HG03442 (cell line): Measurements from ENCODE around the gene TMEM247.

Experiments
- ATAC-seq: cut with Tn5 transposase; IDR thresholded peaks from one replicate; pipeline ENCODE4 v1.9.1; 2021; ENCODE audit warnings: mild to moderate bottlenecking, moderate library complexity; ENCODE audit not compliant: unreplicated experiment

TMEM247 gene

DNA sequence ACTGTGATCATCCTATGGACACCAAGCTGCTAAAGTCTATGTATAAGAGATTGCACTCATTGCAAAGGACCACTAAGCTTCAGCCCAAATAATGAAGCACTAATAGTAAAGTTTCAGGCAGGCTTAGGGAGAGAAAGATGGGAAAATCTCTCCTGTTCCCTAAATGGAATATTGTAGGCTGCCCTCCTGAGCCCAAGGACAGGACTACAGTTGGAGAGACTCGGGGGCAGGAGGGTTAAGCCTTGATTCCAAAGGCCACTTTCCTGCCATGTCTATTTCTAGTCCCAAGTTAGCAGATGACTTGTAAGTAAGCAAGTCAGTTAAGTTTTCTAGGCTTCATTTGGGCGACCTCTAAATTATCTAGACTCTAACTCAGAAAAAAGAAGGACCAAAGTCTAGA, 9.0 kb downstream of the TMEM247 start:
- no peak for ATAC-seq

DNA sequence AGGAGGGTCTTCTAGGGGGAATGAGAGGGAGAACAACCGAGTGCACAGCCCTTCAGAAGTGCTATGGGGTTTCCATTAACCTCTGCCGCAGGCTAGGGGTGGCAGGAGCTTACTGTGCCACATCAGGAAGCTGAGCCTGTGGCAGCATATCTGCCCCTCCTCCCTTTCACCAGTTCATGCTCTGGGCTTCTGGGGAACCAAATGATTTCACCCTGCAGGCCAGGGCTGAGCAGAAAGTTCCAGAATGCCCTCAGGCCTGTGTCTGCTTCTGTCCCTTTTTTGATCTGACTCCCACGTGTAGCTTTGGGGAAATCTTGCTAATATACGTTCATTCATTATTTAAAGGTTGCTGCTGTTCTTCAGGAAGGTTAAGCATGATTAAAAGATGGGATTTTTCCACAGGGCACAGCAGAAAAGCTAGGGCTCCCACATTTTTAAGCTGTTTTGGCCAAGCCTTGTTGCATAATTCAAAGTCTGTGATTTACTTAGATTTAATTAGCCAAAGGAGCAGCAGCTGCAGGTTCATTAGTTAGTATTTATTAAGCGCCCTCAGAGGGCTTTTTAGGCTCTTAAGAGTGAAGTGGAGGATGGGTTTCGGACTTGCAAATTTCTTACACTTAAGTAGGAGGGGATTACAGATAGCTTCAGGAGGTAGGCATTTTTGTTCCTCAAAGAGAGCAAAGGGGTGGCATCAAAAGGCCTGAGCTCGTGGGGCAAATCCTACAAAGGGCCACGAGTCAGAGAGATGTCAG, 10.2 kb downstream of the TMEM247 start:
- ATAC-seq, result no peak

DNA sequence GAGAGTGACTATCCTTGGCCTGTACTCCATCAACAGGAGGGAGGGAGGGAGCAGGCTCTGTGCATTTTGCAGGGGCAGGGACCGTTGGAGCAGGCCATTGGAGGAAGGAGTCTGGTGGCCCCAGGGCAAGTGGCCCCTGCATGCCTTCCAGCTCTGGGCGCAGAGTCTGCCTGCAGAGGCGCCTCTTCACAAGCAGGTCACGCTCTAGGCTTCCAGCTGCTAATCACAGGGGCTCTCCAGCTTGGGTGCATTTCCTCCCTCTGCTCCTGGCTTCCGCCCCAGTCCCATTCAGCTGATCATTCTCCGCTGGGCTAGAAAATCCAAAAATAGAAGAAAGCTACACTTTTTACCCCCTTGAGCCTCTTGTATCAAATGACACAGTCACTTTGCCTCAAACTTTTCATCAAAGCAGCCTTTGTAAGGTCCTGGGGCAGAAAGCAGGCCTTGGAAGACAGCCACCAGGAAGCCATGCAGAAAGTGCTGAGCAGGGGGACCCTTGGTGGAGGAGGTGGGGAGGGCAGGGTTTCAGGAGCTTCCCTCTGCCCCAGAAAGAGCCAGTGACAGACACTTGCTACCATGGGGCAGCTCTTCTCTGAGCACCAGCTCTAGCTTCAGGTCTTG, 11.3 kb downstream of the TMEM247 start:
- ATAC-seq, result peak; percentile 46

DNA sequence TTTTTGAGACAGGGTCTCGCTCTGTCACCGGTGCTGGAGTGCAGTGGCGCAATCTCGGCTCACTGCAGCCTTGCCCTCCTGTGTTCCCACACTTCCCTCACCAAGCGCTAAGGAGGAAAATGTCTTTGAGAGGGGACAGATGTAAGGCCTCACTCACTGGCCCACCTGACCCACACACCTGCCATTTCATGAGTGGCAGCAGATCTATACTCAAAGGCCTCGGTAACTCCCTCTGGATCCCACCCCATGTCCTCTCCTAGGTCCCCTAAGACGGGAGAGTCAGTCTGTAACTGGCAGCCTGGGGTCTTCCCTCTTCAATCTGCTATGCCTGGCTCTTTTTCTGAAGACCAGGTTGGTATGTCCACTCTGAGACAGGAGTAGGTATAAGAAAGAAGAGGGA, 12.9 kb downstream of the TMEM247 start:
- no peak for ATAC-seq

DNA sequence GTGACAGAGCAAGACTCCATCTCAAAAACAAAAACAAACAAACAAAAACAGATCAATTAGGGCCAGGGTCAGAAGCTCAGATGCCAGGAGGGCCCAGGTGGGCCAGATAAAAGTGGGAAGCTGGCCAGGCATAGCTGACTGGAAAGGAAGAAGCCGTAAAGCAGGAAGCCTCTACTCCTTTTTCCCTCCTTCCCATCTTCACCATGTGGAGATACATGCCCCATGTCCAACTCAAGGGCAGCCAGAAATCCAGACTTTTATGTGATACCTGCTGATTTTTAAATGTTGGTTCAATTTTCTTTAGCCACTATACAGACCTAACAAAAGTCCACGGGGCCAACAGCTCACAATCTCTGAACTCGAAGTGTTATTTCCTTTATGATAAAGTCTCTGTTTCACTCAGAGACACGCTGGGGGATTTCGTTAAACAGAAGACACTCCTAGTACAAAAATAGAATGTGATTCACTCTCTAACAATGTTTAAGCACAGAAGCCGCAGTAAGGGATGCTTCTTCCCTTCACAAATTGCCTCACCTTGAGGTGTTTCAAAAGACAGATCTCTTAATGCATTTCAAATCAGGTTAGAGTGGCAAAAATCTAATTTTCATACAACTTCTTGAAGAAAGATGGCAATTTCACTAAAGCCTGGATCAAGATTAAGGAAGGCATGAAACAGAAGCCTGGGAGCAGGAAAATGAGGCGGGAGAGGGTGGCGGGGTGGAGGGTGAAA, 14.0 kb downstream of the TMEM247 start:
- peak; percentile 76 for ATAC-seq

DNA sequence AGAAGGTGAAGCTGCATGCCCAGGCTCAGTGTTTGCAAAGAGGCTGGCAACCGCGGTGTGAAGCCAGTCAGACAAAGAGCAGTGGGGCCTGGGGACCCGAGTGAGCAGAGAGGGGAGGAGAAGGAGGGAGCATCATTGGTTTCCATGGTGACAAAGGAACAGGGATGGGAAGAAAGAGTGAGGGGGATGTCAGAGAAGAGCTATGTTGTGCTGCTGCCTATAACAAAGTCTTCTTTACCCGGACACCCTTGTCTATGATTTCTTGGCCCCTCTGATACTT, 14.5 kb downstream of the TMEM247 start:
- no peak for ATAC-seq

DNA sequence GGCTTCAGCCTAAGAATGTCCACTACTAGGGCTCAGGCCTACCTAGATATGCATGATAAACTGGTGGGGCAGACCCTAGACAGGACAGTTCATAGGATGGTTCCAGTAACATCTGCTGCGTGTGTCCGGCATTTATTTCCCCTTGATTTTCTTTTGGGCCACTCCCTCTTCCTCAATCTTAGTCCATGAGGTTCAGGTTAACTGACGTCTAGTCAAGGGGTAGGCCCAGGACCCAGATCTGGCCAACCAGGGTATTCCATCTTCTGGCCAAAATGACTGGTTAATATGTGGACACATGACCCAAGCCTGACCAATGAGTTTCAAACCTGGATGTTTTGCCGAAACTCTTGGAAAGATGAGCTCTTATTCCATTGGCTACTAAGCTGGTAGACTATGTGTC, 15.2 kb downstream of the TMEM247 start:
- ATAC-seq, result no peak

DNA sequence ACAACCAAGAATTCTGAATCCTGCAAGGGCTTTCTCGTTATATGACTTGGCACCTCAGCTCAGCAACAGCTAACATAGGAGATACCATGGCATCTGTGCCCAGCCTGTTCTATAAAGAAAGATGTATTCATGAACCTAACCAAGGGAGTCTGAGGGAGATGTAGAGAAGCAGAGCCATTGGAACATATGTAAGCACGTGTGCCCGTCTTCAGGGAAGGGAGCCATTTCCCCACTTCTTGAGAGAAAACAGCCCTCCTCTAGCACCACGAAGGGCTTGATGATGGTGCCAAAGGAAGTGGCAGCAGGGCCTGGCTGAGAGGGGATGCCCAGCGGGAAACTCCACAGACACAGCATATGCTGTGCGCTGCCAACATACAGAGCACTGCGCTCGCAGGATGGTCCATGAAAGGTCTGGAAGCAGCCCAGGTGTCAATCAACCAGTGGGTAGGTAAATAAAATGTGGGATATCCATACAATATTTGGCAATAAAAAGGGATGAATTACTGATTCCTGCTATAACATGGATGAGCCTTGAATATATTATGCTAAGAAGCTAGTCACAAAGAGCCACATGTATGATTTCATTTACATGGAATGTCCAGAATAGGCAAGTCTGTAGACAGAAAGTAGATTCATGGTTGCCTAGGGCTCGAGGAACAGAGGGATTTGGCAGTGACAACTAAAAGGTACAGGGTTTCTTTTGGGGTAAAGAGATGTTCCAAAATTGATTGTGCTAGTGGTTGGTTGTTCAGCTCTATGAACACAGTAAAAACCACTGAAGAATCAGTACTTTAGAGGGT, 16.1 kb downstream of the TMEM247 start:
- no peak for ATAC-seq

DNA sequence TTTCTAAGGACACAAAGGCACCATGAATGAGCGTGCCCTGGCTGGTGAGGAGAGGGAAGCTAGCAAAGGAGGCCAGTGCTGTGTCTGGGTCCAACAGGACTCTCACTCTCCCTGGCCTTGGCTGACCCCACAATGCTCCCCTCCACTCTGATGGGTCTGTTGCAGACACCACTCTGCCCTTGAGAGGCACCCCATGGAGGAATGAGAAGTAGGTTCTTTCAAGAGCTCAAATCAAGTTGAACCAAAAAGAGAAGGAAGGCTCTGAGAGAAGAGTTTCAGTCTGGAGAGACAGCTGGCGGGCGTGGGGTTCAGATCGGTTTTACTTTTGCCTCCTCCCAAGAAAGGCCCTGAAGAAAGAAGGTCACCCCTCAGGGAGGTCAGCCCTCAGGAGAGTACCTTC, 18.4 kb downstream of the TMEM247 start:
- no peak for ATAC-seq

DNA sequence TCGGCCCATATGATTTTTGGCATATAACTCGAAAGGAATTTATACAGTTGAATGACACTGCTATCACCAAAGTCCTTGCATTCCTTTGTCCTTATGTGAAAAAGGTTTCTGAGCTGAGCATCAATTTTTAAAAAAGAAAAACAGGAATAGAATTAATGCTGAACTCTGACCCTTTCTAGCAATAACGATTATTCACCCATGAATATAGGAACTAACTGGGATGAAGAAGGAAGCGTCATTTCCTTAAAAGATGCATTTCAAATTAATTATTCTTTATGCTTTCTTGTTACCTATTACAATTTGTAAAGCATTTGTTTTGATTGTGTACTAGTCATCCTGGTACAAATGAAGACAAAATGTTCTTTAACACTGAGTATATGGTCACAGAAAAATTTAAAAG, 19.3 kb downstream of the TMEM247 start:
- ATAC-seq, result no peak

DNA sequence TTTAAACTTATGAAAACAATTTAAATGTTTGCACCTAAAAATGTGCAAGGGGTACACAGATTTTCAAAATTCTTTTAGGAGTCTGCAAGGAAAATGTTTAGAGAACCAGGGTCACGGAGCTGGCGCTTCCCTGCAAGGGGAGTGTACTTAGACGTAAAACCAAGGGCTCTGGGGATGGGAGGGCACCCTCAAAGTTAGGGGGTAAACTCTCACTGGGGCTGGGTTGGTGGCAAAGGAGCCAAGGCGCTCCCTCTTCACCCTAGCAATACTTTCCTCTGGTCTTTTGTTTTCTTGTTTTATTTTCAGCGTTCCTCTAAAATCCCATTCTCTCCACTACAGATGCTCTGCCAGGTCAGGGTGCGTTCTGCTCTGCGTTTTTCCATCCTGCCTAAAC, 20.0 kb downstream of the TMEM247 start:
- ATAC-seq, result no peak

DNA sequence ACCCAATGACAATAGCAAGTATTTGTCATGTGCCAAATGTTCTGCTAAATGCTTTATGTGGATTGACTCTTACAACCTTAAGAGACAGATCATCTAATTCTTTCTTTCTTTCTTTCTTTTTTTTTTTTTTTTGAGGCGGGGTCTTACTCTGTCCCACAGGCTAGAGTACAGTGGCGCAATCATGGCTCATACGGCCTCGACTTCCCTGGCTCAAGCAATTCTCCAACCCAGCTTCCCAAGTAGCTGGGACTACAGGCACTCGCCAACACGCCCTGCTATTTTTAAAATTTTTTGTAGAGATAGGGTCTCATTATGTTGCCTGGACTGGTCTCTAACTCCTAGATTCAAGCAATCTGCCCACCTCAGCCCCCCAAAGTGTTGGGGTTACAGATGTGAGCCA, 21.4 kb downstream of the TMEM247 start:
- no peak for ATAC-seq

DNA sequence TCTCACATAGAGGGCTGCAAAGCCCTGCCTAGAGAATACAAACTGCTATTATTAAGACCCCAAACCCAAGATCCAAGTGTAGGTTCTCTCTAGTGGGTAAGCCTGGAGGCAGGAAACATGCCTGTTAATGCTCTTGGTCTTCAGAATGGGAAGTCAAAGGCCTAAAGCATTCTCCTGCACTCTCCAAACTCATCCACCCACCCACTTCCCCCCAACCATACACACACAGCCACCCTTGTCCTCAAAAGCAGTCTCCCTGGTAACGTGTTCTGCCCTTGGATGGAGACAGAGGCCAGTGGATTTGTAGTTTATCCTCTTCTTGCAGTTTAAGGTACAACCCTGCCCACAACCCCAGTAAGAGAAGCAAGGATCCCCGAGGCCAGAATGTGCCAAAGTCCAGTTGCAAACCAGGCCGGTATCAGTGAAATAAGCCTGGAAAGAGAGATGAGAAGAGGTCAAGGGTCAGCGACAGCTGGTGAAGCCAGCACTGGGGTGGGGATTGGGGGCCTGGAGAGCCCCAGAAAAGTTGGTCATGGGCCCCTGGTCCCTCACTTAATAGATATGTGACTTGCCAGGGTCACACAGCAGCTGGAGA, 23.0 kb downstream of the TMEM247 start:
- no peak for ATAC-seq

DNA sequence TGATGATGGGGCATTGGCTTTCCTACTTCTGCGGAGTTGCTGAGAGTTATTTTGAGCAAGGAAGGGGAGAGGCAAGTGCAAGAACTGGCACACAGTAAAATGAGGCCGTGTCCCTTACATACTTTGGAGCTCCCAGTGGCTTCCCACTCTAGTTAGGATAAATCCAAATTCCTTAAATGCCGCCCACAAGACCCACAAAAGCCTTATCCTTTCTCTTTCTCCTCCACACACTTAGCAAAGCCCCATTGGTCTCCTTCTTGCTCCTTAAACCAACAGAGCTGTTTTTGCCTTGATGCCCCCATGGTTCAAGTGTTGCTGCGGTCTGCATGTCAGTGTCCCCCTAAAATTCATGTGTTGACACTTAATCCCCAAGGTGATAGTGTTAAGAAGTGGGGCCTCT, 24.3 kb downstream of the TMEM247 start:
- no peak for ATAC-seq

DNA sequence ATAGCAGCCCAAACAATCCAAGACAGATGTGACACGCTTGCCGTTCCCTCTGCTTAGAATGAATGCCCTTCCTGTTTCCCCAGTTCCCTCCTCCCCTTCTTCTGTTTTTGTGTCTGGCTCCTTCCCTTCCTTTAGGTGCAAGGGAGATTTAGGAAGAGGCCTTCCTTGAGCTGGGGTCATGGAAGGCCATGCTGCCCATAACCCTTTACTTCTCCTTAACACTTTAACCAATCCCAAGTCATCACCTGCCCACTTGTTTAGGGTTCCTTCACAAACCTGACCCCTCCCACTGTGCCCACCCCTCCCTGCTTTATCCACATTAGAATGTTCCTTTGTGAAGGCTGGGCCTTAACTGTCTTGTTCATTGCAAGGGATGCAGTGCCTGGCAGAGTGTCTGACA, 24.9 kb downstream of the TMEM247 start:
- no peak for ATAC-seq

DNA sequence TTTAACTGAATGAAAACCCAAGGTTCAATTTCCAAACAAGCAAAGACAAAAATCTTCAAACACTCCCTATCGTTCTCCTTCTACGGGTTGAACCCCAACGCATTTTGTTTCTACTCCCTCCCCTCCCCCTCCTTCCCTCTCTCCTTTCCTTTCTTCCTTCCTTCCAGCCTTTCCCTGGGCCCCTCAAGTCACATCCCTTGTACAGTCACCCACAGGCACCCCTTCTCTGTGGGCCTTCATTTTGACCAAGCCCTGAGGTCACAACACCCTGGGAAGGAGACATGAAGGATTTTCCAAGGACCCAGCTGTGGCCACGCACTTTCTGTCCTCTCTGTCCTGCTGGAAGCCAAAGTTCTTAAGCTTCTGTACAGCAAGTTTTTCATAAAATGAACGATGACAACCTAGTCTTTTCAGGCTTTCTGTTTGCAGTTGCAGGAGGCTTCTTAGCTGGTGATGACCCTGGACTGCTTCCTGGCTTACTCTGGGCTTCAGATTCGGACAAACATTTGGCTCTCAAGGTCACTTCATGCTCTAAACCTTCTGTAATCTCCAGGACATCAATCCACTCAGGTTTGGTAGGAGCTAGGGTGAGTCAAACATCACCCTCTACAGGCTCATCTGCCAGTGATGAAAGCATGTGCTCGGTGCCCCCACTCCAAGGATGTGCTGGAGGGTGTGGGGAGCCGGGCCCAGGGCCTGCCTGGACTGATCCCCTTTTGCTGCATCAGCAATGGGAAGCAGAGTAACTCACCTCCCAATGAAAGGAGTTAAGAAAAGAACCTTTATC, 25.5 kb downstream of the TMEM247 start:
- no peak for ATAC-seq

DNA sequence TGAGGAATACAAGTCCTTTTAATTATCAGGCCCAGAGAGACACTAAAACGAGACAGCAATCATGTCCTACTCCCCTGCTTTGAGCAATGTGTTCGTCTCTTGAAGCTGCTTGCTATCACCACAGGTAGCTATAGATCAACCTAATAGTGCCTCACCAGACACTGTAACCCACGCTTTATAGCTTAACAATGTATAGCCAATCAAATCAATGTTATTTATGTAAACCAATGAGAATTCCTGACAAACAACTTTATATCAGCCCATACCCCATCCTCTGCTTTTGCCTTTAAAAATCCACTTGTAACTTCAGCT, 26.1 kb downstream of the TMEM247 start:
- no peak for ATAC-seq

DNA sequence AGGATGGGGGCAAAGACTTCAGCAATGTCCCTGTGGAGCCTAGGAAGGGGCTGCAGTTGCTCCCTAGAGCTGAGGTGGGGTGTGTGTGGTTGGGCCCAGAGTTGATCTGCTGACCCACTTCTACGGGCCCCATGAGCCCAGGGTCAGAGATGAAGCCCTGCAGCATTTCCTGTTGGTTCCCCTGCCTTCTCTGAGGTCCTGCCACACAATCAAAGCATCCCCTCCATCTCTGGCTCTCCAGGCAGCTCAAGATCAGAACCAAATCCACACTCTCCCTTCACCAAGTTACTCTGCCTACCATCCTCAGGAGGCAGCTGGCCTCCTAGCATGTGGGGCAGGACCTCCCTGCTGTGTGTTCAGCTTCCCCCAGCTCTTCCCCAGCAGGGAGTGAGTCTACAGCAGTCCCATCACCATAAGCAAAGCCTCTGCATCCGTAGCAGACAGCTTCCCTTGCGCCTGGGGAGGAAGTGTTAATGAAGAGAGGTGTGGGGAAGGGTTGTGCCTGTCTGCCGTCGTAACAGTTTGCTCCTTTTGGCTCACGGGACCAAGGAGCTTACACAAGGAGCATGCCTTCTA, 26.9 kb downstream of the TMEM247 start:
- no peak for ATAC-seq

DNA sequence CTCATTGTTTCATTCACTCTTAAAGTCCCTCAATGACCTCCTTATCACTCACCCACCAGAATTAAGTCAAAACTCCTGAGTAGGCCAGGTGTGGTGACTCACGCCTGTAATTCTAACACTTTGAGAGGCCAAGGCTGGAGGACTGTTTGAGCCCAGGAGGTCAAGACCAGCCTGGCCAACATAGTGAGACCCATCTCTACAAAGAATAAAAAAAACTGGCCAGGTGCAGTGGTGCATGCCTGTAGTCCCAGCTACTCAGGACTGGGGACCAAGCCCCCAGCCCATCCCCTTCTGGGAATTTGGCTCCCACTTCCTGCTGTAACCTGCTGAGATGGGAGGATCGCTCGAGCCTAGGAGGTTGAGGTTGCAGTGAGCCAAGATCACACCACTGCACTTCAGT, 28.9 kb downstream of the TMEM247 start:
- no peak for ATAC-seq

DNA sequence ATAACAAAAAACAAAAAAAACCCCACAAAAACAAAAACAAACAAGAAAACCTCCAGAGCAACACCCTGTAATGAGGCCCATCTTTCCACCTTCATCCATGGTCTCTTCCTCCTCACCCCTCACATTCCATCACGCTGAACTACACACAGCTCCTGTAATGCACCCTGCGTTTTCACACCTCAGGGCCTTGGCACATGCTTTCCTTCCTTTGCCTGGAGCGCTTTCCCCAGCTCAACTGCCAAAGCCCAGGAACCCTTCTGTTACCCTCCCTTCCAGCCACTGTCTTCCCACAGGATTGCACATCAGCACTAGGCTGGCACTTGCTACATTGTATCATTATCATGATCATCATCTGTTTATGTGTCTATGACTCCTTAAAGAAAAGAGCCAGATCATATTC, 29.4 kb downstream of the TMEM247 start:
- no peak for ATAC-seq
